Measurements from ENCODE around the gene DVL2.

DNA sequence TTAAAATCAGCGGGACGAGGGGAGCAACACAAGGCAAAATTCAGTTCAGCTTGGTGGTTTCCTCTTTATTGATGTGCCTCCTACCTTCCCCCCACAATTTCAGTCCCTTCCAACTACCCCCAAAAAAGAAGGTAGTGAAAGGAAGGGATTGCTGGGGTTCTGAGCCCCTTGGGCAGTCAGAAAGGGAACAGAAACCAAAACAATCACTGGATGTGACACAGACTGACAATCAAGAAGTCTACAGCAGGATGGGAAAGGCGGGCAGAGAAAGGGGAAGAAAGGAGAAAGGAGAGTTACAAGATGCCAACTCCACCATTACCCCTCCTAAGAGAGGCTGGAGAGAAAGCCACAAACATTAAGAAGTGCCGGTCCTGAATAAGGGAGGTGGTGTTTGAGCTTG, 6.1 kb upstream of the DVL2 start:
- TF ChIP-seq, protein P1, sequence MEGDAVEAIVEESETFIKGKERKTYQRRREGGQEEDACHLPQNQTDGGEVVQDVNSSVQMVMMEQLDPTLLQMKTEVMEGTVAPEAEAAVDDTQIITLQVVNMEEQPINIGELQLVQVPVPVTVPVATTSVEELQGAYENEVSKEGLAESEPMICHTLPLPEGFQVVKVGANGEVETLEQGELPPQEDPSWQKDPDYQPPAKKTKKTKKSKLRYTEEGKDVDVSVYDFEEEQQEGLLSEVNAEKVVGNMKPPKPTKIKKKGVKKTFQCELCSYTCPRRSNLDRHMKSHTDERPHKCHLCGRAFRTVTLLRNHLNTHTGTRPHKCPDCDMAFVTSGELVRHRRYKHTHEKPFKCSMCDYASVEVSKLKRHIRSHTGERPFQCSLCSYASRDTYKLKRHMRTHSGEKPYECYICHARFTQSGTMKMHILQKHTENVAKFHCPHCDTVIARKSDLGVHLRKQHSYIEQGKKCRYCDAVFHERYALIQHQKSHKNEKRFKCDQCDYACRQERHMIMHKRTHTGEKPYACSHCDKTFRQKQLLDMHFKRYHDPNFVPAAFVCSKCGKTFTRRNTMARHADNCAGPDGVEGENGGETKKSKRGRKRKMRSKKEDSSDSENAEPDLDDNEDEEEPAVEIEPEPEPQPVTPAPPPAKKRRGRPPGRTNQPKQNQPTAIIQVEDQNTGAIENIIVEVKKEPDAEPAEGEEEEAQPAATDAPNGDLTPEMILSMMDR (IDR thresholded peaks at IDR 0.05; ENCODE audit: insufficient read depth, low read depth, low read length) = no peak
- no peak for TF ChIP-seq EZH2 (IDR thresholded peaks at IDR 0.05; ENCODE audit: insufficient read depth, low read length)

Data from astrocyte (in vitro differentiated cells and primary cell).